Neutrophil (primary cell): ENCODE results near the gene PTPN3.

Source experiments
- H3K27ac ChIP-seq: fragments of 200-600 bp; sonication (generic); 2 replicates; pipeline ENCODE4 v1.5.1; 2016; ENCODE audit warnings: mild to moderate bottlenecking, moderate library complexity
- H3K27me3 ChIP-seq: fragments of 200-600 bp; sonication (generic); 2 replicates; pipeline ENCODE4 v1.6.0; 2016; ENCODE audit warnings: mild to moderate bottlenecking
- H3K36me3 ChIP-seq: fragments of 200-600 bp; sonication (generic); 2 replicates; pipeline ENCODE4 v1.5.1; 2017
- H3K4me1 ChIP-seq, 2 experiments: fragments of 200-600 bp in 1 of 2; sonication (generic) in 1 of 2; 1 replicate in 1 of 2; 2 replicates in 1 of 2; pipeline versions ENCODE4 v1.5.1 to v1.6.1; 2013 to 2016; ENCODE audit warnings: low read depth in 1 of 2, low read length in 1 of 2, mild to moderate bottlenecking in 1 of 2, moderate library complexity in 1 of 2; ENCODE audit not compliant: control insufficient read depth in 1 of 2, insufficient read depth in 1 of 2
- H3K4me3 ChIP-seq, 2 experiments: fragments of 200-600 bp in 1 of 2; sonication (generic) in 1 of 2; 1 replicate in 1 of 2; 2 replicates in 1 of 2; pipeline ENCODE4 v1.5.1; 2013 to 2016; ENCODE audit warnings: low read depth in 1 of 2, low read length in 1 of 2, mild to moderate bottlenecking in 1 of 2, moderate library complexity in 1 of 2
- H3K9me3 ChIP-seq: fragments of 200-600 bp; sonication (generic); 2 replicates; pipeline ENCODE4 v1.5.1; 2016
- CTCF ChIP-seq: fragments of 200-600 bp; sonication (generic); IDR thresholded peaks from 2 replicates; pipeline ENCODE4 v1.5.1; 2016; ENCODE audit warnings: antibody characterized with exemption

PTPN3 gene

GRCh38 chr9:109329638-109330258 is 168.4 kb downstream of the PTPN3 start:
- Histone ChIP-seq H3K9me3 (no peaks in the 10 kb centered on the region), H3K4me1 (no peaks in the 10 kb centered on the region), H3K4me3 (no peak overlapping the region), H3K36me3 (no peaks in the 10 kb centered on the region), H3K27ac (no peak overlapping the region), H3K27me3 (peaks cover 50% of the 10 kb centered on the region)
- no peak for TF ChIP-seq CTCF

GRCh38 chr9:109328978-109329637 is 169.0 kb downstream of the PTPN3 start:
- TF ChIP-seq CTCF: no peak
- H3K27me3 ChIP-seq: peaks cover 57% of the 10 kb centered on the region
- no peak overlapping the region for H3K27ac ChIP-seq
- no peaks in the 10 kb centered on the region for H3K36me3 ChIP-seq
- H3K4me3 ChIP-seq: no peak overlapping the region
- H3K9me3 ChIP-seq: no peaks in the 10 kb centered on the region
- H3K4me1 ChIP-seq: no peaks in the 10 kb centered on the region
